GM12873 (cell line): ENCODE results near the gene ZNF148.

Experiments used
- TF ChIP-seq, protein P1 (sequence below): IDR thresholded peaks from 2 replicates; pipeline ENCODE4 v1.5.1; 2012; ENCODE audit warnings: low read depth, mild to moderate bottlenecking, moderate library complexity, low read length, control low read depth; ENCODE audit not compliant: insufficient read depth; ENCODE audit errors: missing control alignments

Gene ZNF148

DNA sequence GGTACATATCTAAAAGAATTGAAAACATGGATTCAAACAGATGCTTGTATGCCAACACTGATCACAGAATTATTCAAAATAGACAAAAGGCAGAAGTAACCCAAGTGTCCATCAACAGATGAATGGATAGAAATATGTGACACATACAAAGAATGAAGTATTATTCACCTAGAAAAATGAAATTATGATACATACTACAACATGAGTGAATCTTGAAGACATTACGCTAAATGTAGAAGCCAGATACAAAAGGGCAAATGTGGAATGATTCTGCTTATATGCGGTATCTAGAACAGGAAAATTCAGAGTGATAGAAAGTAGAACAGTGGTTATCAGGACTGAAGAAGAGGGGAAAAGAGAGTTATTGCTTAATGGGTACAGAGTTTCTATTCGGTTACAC is 136.4 kb downstream of the ZNF148 start:
- TF ChIP-seq, protein P1, sequence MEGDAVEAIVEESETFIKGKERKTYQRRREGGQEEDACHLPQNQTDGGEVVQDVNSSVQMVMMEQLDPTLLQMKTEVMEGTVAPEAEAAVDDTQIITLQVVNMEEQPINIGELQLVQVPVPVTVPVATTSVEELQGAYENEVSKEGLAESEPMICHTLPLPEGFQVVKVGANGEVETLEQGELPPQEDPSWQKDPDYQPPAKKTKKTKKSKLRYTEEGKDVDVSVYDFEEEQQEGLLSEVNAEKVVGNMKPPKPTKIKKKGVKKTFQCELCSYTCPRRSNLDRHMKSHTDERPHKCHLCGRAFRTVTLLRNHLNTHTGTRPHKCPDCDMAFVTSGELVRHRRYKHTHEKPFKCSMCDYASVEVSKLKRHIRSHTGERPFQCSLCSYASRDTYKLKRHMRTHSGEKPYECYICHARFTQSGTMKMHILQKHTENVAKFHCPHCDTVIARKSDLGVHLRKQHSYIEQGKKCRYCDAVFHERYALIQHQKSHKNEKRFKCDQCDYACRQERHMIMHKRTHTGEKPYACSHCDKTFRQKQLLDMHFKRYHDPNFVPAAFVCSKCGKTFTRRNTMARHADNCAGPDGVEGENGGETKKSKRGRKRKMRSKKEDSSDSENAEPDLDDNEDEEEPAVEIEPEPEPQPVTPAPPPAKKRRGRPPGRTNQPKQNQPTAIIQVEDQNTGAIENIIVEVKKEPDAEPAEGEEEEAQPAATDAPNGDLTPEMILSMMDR: no peak

DNA sequence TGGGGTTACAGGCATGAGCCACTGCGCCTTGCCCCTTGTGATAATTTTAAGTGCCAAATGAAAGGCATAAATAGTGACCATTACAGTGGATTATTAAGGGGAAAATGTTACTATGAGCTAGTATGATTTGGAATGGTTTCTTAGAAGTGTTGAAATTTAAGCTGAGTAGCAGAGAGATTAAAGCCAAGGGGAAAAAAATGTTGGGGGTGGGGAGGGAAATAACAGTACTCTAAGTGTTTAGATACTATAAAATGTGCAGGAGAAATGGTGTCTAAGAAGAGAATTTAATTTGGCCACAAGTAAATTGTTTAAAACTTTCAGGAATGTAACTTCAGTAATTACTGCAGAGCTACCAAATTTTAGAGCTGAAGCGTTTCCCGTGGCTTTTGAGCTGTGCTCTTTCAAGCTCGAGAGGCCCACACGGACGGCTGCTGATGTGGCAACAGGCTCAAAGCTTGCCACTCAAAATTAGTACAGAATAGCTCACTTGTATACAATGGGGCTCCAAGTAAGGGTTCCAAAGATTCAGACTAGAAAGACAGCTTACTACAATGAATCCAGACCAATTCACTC is 138.7 kb downstream of the ZNF148 start:
- TF ChIP-seq, protein P1: no peak

DNA sequence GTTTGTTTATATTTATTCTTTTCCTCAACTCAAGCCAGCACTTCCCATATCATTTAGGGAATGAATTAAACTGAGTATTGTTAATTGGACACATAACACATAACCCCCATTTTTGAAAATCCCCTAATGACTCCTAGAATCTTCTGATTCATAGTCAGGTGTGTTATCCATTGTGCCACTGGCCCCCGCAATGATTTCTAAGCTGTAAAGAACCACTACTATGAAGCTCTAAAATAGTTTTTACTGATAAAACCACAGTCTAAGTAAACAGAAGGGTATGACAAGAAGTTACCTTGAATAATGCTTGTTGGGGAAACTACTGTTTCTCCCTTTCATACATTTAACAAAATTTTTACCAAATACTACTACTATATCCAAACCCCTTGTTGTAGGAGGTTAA is 140.3 kb downstream of the ZNF148 start:
- TF ChIP-seq, protein P1: no peak

DNA sequence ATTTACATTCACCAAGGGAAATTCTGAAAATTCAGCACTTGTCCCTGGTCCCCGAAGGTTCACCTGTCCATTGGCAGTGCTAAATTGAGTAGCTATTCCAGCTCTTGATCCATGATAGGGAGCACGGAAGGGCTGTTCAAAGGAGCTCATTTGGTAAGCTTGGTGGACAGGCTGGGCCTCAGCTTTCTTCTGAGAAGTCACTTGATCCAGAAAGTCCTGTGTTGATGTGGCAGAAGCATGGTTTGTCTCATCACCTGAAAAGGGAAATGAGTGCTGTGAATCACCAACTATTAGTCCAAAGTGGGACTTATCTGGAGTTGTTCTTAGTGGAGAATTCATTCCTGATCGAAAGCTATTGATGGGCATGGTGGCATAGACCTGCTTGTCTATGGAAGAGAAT is 142.7 kb downstream of the ZNF148 start:
- TF ChIP-seq, protein P1: no peak

DNA sequence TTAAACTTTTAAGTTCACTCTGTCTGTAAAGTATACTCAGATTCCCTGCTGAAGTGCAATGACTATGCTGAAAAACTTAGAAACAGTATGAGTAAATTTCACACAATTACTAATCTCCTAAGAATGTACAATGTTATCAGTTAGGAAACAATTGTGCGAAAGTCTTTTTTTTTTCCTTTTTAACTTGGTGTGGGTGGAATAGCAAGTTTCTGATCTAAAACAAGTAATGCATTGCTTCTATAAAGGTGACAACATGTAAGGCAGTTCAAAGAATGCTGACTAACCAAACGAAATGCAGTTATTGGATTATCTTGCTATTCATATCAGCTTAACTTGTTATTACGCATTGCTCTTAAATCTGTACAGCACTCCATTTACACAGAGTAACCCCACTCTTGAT is 143.2 kb downstream of the ZNF148 start:
- TF ChIP-seq, protein P1: no peak

DNA sequence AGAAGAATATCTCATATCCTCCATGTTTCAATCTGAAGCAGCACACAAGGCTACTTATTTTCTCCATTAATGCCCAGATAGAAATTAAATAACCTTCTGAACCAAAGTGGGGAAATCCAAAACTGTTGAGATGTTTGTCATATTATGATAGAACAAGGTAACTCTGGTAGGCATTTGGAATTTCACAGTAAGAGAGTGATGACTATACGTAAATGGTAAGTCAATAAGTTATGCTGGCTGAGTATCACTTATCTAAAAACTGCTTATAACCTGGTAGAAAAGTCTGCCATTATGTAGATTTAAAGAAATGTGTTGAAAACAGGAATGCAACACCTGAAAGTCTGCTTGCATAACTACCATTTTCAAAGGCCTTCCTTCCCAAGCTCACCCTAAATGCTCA is 145.4 kb downstream of the ZNF148 start:
- TF ChIP-seq, protein P1: no peak

DNA sequence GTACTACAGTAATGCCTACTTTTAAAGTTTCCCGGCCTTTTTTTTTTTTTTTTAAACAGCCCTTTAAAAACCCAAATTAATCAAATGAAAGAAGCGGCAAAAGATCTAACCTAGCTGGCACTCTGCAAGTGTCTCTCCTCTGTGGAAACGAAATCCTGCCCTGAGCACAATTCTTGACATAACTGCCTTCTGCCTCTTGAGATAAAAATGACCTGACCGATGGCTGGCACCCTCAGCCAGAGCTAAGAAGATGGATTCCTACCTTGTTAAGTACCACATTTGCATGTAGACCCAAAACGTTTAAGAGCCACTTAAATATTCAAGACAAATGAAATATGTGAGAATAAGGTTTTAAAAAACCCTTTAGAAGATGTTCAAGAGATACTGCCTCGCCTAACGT is 146.0 kb downstream of the ZNF148 start:
- TF ChIP-seq, protein P1: no peak

DNA sequence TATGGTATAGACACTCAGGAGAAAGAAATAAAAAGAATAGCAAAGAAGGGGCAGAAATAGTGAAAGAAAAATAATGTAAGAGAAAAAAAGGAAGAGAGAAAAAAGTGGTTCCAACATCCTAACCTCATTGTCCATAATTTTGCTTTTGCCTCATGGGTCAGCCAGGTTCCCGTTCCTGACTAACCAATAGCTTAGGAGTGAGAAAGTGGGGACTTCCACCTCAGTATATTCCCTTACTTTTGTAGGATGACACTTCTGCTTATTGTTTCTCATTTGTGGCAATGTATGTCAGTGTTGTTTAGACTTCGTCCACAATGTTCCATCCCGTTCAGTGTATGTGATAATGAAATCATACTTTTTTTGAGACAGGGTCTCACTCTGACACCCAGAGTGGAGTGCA is 153.3 kb downstream of the ZNF148 start:
- TF ChIP-seq, protein P1: no peak
